Measurements from ENCODE around the gene STAM2. TPM values are rescaled to one million over a fixed set of nuclear protein-coding genes. Genes with fewer than 3 reads are reported as not detected.

The STAM2 gene
- total and polyA plus RNA-seq, 2 donors (not counting 3 experiments of a cell fraction or from before 2014, with no cell fraction given): 10.1 to 27.5 TPM

GRCh38 chr2:152067823-152068222 lies 107.7 kb downstream of the STAM2 start:
- Histone ChIP-seq H3K4me2 (ENCODE audit: insufficient read depth, low read length) (no peak overlapping the region), H3K9me3 (replicated peaks; ENCODE audit: control insufficient read depth, insufficient read depth, low read length) (no peaks in the 10 kb centered on the region), H3K27me3 (ENCODE audit: control insufficient read depth in 2 of 2, insufficient read depth in 2 of 2, low read length in 2 of 2) (peaks cover 0 to 2% of the 10 kb centered on the region in 2 experiments), H3K9me1 (replicated peaks; ENCODE audit: control insufficient read depth, extremely low read depth, insufficient read depth, low read length) (no peaks in the 10 kb centered on the region), H3K9ac (replicated peaks; ENCODE audit: extremely low read depth, insufficient read depth, low read length) (no peak overlapping the region), H3K79me2 (ENCODE audit: control insufficient read depth, insufficient read depth, low read length) (no peaks in the 10 kb centered on the region), H3K27ac (ENCODE audit: insufficient read depth, low read depth, low read length) (no peak overlapping the region), H3K4me3 (replicated peaks in 1 of 3; ENCODE audit: insufficient read depth in 1 of 3, low read depth in 1 of 3, low read length in 3 of 3) (no peak overlapping the region), H4K20me1 (replicated peaks; ENCODE audit: control insufficient read depth, extremely low read depth, insufficient read depth, low read length) (no peaks in the 10 kb centered on the region), H3K36me3 (ENCODE audit: control insufficient read depth in 2 of 2, extremely low read depth in 1 of 2, insufficient read depth in 2 of 2, low read length in 2 of 2) (no peaks in the 10 kb centered on the region), H3K4me1 (ENCODE audit: control insufficient read depth, extremely low read depth, insufficient read depth, low read length) (no peaks in the 10 kb centered on the region), H2AFZ (ENCODE audit: low read depth, low read length) (no peak overlapping the region)
- CTCF ChIA-PET: no interaction called here
- intact Hi-C loops (cut with micrococcal nuclease): no loop called here
- dilution Hi-C loops (cut with MboI; ENCODE audit: extremely low pct_ligation_motif_present, low sequenced_read_pairs): no loop called here
- POLR2A ChIA-PET: no interaction called here
- TF ChIP-seq JUN (IDR thresholded peaks at IDR 0.05; ENCODE audit: borderline replicate concordance, insufficient read depth, insufficient read length, low read depth) (no peak), MYC (IDR thresholded peaks at IDR 0.05; ENCODE audit: low read depth, low read length) (no peak), POLR2A (IDR thresholded peaks at IDR 0.05; ENCODE audit: low read depth, low read length) (no peak), CTCF (IDR thresholded peaks at IDR 0.05; ENCODE audit: extremely low read depth in 1 of 2, insufficient read depth in 1 of 2, low read depth in 1 of 2, low read length in 2 of 2) (no peak), MAX (IDR thresholded peaks at IDR 0.05; ENCODE audit: insufficient read depth, insufficient read length) (no peak)
- no TSS peak for BruUV-seq (replicated peaks)
- FAIRE-seq (no peak), DNase-seq (ENCODE audit: low read depth, low spot score) (no peak)

Small RNA genes within 50 kb of the gene (small RNA-seq; reads per million reads assigned to genes)
- not detected for gene RPL30P2 (ENCODE audit: insufficient read depth, insufficient read length, low read depth, low replicate concordance)

Other genes with a start within 250 kb of the STAM2 start
- gene CACNB4, start 76.7 kb downstream of the STAM2 start, total RNA-seq: 0.30 and 0.58 TPM in 2 replicates
- 0.13 and 0.23 TPM in 2 replicates for gene CACNB4, start 76.7 kb downstream of the STAM2 start, polyA plus RNA-seq
- 25.5 and 28.0 TPM in 2 replicates for gene FMNL2, start 159.4 kb upstream of the STAM2 start, total RNA-seq
- 6.3 and 8.3 TPM in 2 replicates for gene FMNL2, start 159.4 kb upstream of the STAM2 start, polyA plus RNA-seq

Data from endothelial cell of umbilical vein (primary cell).